ENCODE data around the gene KCNE1.

KCNE1 gene

DNA sequence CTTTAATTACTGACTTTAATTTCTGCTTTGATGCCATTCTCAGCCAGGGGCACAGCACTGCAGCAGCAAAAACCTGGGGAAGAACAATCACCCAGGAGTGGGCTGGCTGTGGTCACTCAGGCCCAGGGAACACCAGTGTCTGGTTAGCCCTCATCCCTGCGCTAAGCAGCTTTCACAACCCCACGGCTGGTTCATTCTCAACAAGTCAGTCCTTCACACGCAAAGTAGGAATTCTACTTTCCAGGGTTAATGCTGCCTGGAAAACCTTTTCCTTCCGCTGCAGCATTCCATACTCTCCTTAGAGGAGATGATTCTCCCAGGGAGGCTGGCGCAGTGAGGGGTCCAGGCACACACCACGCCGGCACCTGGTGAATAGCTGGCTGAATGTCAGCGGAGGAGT lies 24.3 kb upstream of the KCNE1 start:
- DNase-seq (ENCODE audit: low read depth, low spot score) = no peak

- no peak for DNase-seq (ENCODE audit: low read depth, low spot score)
Observed at GRCh38 chr21:34535886-34536285, 23.9 kb upstream of the KCNE1 start.

- no peak for DNase-seq (ENCODE audit: low read depth, low spot score)
Observed at GRCh38 chr21:34534522-34534921, 22.5 kb upstream of the KCNE1 start.

- no peak for DNase-seq (ENCODE audit: low read depth, low spot score)
Observed at GRCh38 chr21:34533938-34534337, 21.9 kb upstream of the KCNE1 start.

GRCh38 chr21:34531399-34531798 lies 19.4 kb upstream of the KCNE1 start:
- DNase-seq (ENCODE audit: low read depth, low spot score) = no peak

DNA sequence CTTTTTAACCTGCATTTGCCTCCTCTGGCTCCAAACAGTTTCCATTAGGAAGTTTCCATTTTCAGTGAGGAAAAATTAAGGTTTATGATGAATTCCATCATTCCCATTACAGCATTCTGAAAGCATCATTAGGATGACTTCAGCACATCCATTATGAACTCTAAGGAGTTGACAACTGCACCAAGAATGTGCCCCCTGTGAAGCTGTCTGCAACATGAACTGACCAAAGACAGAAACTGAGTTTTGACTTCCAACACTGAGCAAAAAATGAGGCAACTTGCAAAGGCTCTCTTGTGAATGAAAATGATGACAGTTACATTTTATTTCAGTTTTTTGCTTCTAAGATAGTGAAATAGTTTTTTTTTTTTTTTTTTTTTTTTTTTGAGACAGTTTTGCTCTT lies 18.3 kb upstream of the KCNE1 start:
- no peak for DNase-seq (ENCODE audit: low read depth, low spot score)

DNA sequence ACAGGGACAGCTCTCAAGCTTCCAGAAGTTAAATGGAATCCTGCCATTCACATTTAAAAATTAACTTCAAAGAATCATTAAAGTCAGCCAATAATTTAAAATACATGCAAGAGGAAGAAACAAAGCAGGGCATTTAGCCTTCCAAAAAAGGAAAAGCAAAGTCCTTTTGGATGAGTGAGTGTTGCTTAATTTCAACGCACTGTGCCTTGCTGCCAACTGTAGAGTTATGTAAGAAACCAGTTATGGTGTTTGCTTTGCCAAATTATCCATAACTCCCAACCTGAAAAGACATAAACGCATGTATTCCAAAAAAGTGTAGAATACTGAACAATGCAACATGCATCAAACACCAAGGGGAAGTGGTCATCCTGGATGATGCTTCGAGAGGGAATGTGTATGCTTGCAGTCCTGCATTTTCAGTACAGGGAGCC lies 16.1 kb upstream of the KCNE1 start:
- DNase-seq (ENCODE audit: low read depth, low spot score) = no peak

DNA sequence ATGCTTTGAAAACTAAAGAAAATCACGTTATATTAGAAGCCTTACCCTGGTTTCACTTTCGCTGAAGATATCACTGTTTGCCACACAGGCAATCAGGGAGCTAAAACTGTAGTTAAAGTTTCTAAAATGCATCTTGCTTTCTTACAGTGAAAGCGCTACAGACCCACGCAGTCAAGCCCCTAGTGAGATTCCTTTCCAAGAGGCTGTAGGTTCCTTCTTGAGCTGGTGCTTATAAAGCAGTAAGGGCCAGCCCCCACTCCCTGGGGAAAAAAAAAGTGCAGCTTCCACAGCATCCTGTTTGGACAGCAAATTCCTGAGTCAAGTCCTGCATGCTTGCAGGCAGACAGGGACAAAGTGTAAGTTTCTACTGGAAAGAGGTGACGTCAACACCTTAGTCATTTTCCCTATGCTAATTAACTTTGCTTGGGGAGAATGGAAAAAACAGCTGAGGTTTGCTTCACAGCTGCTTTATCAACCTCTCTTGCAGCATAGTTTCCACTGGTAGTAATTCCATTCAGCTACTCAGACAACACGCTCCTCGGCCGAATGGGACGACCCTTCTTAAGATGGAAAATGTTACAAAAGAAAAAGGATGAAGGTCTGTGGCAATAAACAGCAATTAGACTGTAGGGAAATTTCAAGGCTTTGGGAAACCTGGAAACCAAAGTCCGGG lies 14.7 kb upstream of the KCNE1 start:
- peak; percentile 86 for DNase-seq (ENCODE audit: low read depth, low spot score)

GRCh38 chr21:34526241-34526617 lies 14.2 kb upstream of the KCNE1 start:
- DNase-seq (ENCODE audit: low read depth, low spot score) = no peak

- DNase-seq (ENCODE audit: low read depth, low spot score) = peak; percentile 40
Observed at GRCh38 chr21:34524646-34525601, 12.9 kb upstream of the KCNE1 start.

GRCh38 chr21:34523019-34523555 lies 11.1 kb upstream of the KCNE1 start:
- no peak for DNase-seq (ENCODE audit: low read depth, low spot score)

GRCh38 chr21:34522284-34522683 lies 10.3 kb upstream of the KCNE1 start:
- no peak for DNase-seq (ENCODE audit: low read depth, low spot score)

GRCh38 chr21:34521561-34521960 lies 9.6 kb upstream of the KCNE1 start:
- no peak for DNase-seq (ENCODE audit: low read depth, low spot score)

DNA sequence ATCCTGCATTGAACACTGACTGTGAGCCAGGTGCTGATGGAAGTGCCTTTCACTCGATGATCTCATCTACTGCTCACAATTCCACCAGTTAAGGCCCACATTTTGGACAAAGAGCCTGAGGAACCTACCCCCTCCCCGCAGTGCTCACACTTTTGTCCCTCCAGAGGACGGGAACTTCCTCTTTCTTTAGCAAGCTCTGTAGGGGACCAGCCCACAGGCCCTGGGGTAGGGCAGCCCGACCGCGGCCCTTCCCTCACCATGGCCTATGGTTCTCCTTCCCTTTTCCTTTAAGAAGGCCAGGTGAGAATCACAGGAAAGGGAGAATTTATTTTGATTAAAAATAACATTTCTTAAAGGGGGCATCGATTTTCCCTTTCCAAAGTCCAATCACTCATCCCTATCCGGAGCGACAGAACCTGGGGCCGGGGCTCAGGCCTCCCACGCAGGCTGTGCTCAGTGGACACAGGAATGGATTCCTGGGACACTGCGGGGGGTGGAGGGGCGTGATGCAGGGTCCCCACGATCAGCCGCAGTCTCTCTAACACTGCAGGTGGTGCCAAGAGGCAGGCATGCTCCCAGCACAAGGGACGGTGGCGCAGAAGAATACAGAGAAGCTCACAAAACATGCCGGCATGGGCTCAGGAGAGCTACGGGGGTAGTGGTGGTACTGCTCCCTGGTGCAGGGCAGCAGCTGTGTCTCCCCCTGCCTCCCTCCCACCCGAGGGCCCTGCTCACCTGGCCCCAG lies 8.9 kb upstream of the KCNE1 start:
- no peak for DNase-seq (ENCODE audit: low read depth, low spot score)

DNA sequence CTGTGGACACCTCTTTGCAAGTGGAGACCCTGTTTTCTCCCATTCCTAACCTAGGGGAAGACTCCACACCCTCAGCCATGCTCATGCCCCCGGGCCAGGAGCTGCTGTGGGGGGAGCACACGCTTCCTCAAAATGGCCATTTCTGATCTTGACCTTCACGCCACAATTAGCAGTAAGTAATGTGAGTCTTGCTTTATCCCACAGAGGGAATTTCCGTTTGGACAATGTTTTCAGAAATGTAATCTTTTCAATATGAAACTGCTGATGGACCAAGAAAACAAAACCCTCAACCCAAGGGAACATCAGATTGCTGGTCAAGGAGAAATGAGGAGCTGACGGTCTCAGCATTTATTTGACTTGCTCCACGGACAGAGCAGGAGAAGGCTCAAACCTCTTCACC lies 8.3 kb upstream of the KCNE1 start:
- DNase-seq (ENCODE audit: low read depth, low spot score) = no peak

- no peak for DNase-seq (ENCODE audit: low read depth, low spot score)
Observed at GRCh38 chr21:34519694-34520093, 7.7 kb upstream of the KCNE1 start.

DNA sequence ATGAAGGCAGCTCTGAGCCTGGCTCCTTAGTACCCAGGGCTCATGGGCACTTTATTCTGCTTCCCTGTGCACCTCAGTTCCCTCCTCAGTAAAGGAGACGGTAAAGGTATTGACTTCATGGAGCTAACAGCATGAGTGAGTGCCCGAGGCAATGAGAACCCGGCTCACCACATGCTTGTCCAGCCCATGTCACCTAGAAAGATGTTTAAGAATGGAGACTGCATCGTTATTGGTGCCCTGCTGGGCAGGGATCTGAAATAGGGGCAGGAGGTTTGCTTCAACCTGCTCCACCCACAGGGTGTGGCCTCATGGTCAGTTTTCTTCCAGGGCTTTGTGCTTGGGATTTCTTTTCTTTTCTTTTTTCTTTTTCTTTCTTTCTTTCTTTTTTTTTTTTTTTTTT lies 7.0 kb upstream of the KCNE1 start:
- DNase-seq (ENCODE audit: low read depth, low spot score) = no peak

- DNase-seq (ENCODE audit: low read depth, low spot score) = no peak
Observed at GRCh38 chr21:34518301-34518700, 6.3 kb upstream of the KCNE1 start.

DNA sequence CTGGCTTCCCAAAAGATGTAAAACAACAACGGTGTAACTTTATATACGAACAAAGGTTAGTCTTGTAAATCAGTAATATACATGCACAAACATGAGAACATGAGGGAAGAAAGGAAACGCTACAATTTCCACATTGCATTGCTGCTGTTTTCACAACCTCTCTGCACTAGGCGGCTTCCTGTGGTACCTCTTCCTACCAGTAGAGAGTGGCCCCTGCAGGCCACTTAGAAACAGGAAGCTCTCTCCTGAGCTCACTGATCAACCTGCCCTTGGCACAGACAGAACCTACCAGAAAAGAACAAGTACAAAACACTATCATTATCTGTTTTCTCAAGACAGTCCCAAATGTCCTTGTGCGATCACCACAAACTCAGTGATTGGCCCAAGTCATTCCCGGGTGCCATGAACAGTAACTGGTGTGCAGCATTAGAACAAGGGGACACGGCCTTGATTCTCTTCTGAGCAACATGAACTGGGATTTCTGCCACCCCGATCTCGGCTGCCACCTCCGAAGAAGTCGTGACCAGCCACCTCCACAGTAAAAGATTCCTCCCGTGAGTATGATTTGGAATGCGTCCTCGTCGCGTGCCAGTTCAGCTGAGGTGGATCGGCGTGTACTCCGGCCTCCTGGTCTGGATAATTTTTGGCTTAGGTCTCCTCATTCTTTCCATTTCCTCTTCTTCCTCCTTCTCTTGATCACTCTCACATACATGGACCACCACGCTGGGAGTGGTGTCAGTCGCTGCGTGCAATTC lies 5.7 kb upstream of the KCNE1 start:
- DNase-seq (ENCODE audit: low read depth, low spot score) = no peak

- DNase-seq (ENCODE audit: low read depth, low spot score) = no peak
Observed at GRCh38 chr21:34517039-34517438, 5.0 kb upstream of the KCNE1 start.

GRCh38 chr21:34514576-34515115 lies 2.6 kb upstream of the KCNE1 start:
- no peak for DNase-seq (ENCODE audit: low read depth, low spot score)

All from iPS DF 19.7 (cell line).